Immature natural killer cell (primary cell): ENCODE measurements around the gene ZSCAN18. TPM values are rescaled to one million over a fixed set of nuclear protein-coding genes. Genes with fewer than 3 reads are reported as not detected.

ENCODE experiments used
- DNase-seq, 3 donors: peaks; one replicate each; pipeline ENCODE4 v3.0.0; 2022; ENCODE audit warnings: mixed read lengths in 1 of 3
- H3K27ac Mint-ChIP-seq, 6 donors: one replicate each; pipeline ENCODE4 v1.8.0; 2020; ENCODE audit warnings: mixed read lengths in 6 of 6, mild to moderate bottlenecking in 5 of 6, inconsistent platforms in 4 of 6, moderate library complexity in 3 of 6
- H3K27me3 Mint-ChIP-seq, 3 donors: one replicate each; pipeline ENCODE4 v1.8.0; 2020 to 2021; ENCODE audit warnings: low read depth in 3 of 3, mild to moderate bottlenecking in 3 of 3, mixed read lengths in 3 of 3, moderate library complexity in 3 of 3, inconsistent platforms in 1 of 3
- H3K36me3 Mint-ChIP-seq, 3 donors: one replicate each; pipeline ENCODE4 v1.8.0; 2020; ENCODE audit warnings: mixed read lengths in 3 of 3, inconsistent platforms in 2 of 3, mild to moderate bottlenecking in 2 of 3
- H3K4me1 Mint-ChIP-seq, 2 donors: one replicate each; pipeline ENCODE4 v1.8.0; 2020; ENCODE audit warnings: inconsistent platforms in 2 of 2, mild to moderate bottlenecking in 2 of 2, mixed read lengths in 2 of 2, moderate library complexity in 1 of 2
- H3K4me3 Mint-ChIP-seq, 5 donors: one replicate each; pipeline ENCODE4 v1.8.0; 2020; ENCODE audit warnings: mild to moderate bottlenecking in 5 of 5, mixed read lengths in 5 of 5, inconsistent platforms in 3 of 5, moderate library complexity in 3 of 5
- H3K9me3 Mint-ChIP-seq, 6 donors: one replicate each; pipeline ENCODE4 v1.8.0; 2020; ENCODE audit warnings: mild to moderate bottlenecking in 6 of 6, mixed read lengths in 6 of 6, inconsistent platforms in 4 of 6, moderate library complexity in 3 of 6
- polyA plus RNA-seq, 3 donors: library from polyadenylated mRNA; unstranded; fragments of 300-500 nt; fragmentation: Illumina TruSeq; gene quantifications; one replicate each; pipeline ENCODE4 v1.2.3, GENCODE V29; 2021

The ZSCAN18 gene
- polyA plus RNA-seq, 3 donors from 2014 or later: 2.9 to 23.5 (median 15.2) TPM

DNA sequence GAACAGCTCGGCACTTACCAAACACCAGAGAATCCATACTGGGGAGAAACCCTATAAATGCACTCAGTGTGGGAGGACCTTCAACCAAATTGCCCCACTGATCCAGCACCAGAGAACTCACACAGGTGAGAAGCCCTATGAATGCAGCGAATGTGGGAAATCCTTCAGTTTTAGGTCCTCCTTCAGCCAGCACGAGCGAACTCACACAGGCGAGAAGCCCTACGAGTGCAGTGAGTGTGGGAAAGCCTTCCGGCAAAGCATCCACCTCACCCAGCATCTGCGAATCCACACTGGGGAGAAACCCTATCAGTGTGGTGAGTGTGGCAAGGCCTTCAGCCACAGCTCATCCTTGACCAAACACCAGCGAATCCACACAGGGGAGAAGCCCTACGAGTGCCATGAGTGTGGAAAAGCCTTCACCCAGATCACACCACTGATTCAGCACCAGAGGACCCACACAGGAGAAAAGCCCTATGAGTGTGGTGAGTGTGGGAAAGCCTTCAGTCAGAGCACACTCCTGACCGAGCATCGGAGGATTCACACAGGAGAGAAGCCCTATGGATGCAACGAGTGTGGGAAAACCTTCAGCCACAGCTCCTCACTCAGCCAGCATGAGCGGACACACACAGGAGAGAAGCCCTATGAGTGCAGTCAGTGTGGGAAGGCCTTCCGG is 30.7 kb downstream of the ZSCAN18 start:
- H3K36me3 Mint-ChIP-seq: peaks cover 36 to 38% (median 37%) of the 10 kb centered on the region in 3 donors
- H3K9me3 Mint-ChIP-seq: peaks cover 42 to 82% (median 73%) of the 10 kb centered on the region in 6 donors
- H3K27me3 Mint-ChIP-seq: peaks cover 0 to 2% (median 0%) of the 10 kb centered on the region in 3 donors
- DNase-seq: no peak
- H3K4me1 Mint-ChIP-seq: no peaks in the 10 kb centered on the region
- H3K27ac Mint-ChIP-seq: no peak overlapping the region
- H3K4me3 Mint-ChIP-seq: no peak overlapping the region

- peaks cover 32 to 46% (median 40%) of the 10 kb centered on the region in 3 donors for H3K36me3 Mint-ChIP-seq
- no peak overlapping the region for H3K27ac Mint-ChIP-seq
- peaks cover 6 to 8% (median 6%) of the 10 kb centered on the region in 3 donors for H3K27me3 Mint-ChIP-seq
- peaks cover 36 to 70% (median 51%) of the 10 kb centered on the region in 6 donors for H3K9me3 Mint-ChIP-seq
- peak overlapping the region in 1 of 5 donors; percentile 30 for H3K4me3 Mint-ChIP-seq
- H3K4me1 Mint-ChIP-seq: peaks cover 4 to 8% of the 10 kb centered on the region in 2 donors
- DNase-seq: no peak
Observed at GRCh38 chr19:58063712-58064111, 34.3 kb downstream of the ZSCAN18 start.

GRCh38 chr19:58060231-58060630 is 37.8 kb downstream of the ZSCAN18 start:
- H3K4me1 Mint-ChIP-seq: peaks cover 11 to 13% of the 10 kb centered on the region in 2 donors
- peaks cover 7 to 14% (median 10%) of the 10 kb centered on the region in 3 donors for H3K27me3 Mint-ChIP-seq
- peak overlapping the region in 2 of 6 donors; percentile 55 to 65 for H3K27ac Mint-ChIP-seq
- peak overlapping the region; percentile 43 to 74 (median 59) for H3K4me3 Mint-ChIP-seq
- H3K36me3 Mint-ChIP-seq: peaks cover 12 to 26% (median 19%) of the 10 kb centered on the region in 3 donors
- no peak for DNase-seq
- peaks cover 18 to 53% (median 26%) of the 10 kb centered on the region in 6 donors for H3K9me3 Mint-ChIP-seq

GRCh38 chr19:58059671-58060078 is 38.4 kb downstream of the ZSCAN18 start:
- H3K36me3 Mint-ChIP-seq: peaks cover 17 to 23% (median 17%) of the 10 kb centered on the region in 3 donors
- H3K4me1 Mint-ChIP-seq: peaks cover 14 to 17% of the 10 kb centered on the region in 2 donors
- peak overlapping the region in 4 of 6 donors; percentile 57 to 93 (median 78) for H3K27ac Mint-ChIP-seq
- peak overlapping the region; percentile 59 to 91 (median 84) for H3K4me3 Mint-ChIP-seq
- H3K9me3 Mint-ChIP-seq: peaks cover 20 to 51% (median 25%) of the 10 kb centered on the region in 6 donors
- no peak for DNase-seq
- peaks cover 7 to 15% (median 10%) of the 10 kb centered on the region in 3 donors for H3K27me3 Mint-ChIP-seq

DNA sequence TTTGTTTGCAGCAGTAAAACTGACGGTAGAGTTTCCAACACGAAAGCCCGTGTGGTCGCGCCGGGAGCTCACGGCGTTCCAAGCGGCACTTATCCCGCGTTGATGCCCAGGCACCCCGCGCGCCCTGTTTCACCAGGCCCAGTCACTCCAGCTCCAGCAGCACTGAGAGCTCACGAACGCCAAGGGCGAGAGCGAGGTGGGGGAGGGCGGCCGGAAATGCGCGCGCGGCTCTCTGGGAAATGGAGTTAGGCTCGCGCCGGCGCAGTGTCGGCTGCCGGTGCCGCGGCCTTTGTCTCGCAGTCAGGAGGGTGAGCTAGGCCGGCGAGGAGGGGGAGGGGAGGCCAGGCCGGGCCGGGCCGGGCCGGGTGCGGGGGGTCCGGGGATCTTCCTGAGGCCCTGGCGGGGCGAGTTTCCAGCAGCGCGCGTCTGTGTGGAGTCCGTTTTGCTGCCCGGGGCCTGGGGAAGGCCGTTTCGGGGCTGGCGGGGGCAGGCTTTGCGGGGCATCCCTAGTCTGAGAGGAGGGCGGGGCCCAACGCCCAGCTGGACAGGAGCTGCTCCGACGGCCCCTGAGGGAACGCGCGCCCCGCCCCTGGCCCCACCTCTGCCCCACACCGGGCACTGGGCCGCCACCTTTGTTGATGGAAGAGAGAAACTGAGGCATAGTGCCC is 38.9 kb downstream of the ZSCAN18 start, which contains the start of gene ZNF135:
TSS of gene ZNF135 (plus strand) at position 280 of the 668 bp plus-strand sequence. CDS start 721 bp downstream, outside the sequence.
- H3K27ac Mint-ChIP-seq: peak within 1 kb of the TSS; percentile 65 to 93 (median 90)
- DNase-seq: peak; percentile 75 to 84 (median 78)
- H3K36me3 Mint-ChIP-seq: peaks cover 18 to 23% (median 18%) of the 10 kb centered on the region in 3 donors
- H3K9me3 Mint-ChIP-seq: peaks cover 20 to 53% (median 25%) of the 10 kb centered on the region in 6 donors
- peaks cover 14 to 20% of the 10 kb centered on the region in 2 donors for H3K4me1 Mint-ChIP-seq
- peak within 1 kb of the TSS; percentile 81 to 91 (median 86) for H3K4me3 Mint-ChIP-seq
- peaks cover 10 to 15% (median 10%) of the 10 kb centered on the region in 3 donors for H3K27me3 Mint-ChIP-seq

- peak overlapping the region in 4 of 6 donors; percentile 88 to 93 (median 92) for H3K27ac Mint-ChIP-seq
- DNase-seq: no peak
- H3K4me1 Mint-ChIP-seq: peaks cover 14 to 20% of the 10 kb centered on the region in 2 donors
- peak overlapping the region; percentile 81 to 91 (median 86) for H3K4me3 Mint-ChIP-seq
- H3K27me3 Mint-ChIP-seq: peaks cover 10 to 15% (median 10%) of the 10 kb centered on the region in 3 donors
- H3K36me3 Mint-ChIP-seq: peaks cover 13 to 16% (median 13%) of the 10 kb centered on the region in 3 donors
- H3K9me3 Mint-ChIP-seq: peaks cover 18 to 46% (median 23%) of the 10 kb centered on the region in 6 donors
Observed at GRCh38 chr19:58058467-58058866, 39.6 kb downstream of the ZSCAN18 start.

DNA sequence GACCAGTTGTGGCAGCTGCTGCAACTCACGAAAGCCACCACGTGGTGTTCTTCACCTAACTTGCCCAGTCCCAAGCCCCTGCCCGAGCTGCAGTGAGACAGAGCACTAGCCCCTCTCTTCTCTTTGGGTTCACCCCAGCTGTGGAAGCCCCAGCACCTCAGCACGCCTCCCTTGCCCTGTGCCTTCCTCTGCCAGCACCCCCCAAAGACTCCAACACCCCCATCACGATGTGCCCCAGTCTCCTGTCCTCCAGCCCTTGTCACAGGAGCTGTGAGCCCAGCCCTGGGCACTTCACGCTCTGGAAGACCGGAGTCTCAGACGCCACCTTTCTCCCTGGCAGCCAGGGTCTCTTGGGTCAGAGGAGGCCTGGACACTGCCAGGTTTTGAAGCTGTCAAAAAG is 41.2 kb downstream of the ZSCAN18 start:
- Mint-ChIP-seq H3K9me3 (peaks cover 18 to 40% (median 22%) of the 10 kb centered on the region in 6 donors), H3K4me3 (no peak overlapping the region)
- DNase-seq: no peak

GRCh38 chr19:58056261-58056660 is 41.8 kb downstream of the ZSCAN18 start:
- H3K36me3 Mint-ChIP-seq: peaks cover 11 to 12% (median 12%) of the 10 kb centered on the region in 3 donors
- H3K4me1 Mint-ChIP-seq: peaks cover 14 to 20% of the 10 kb centered on the region in 2 donors
- peaks cover 8 to 13% (median 10%) of the 10 kb centered on the region in 3 donors for H3K27me3 Mint-ChIP-seq
- H3K9me3 Mint-ChIP-seq: peaks cover 18 to 40% (median 22%) of the 10 kb centered on the region in 6 donors
- peak overlapping the region in 2 of 6 donors; percentile 15 to 24 for H3K27ac Mint-ChIP-seq
- no peak for DNase-seq
- H3K4me3 Mint-ChIP-seq: peak overlapping the region in 2 of 5 donors; percentile 24 to 82

More for the DNA sequence above, 41.2 kb downstream of the ZSCAN18 start:
- H3K36me3 Mint-ChIP-seq: peaks cover 12 to 13% (median 12%) of the 10 kb centered on the region in 3 donors
- H3K27me3 Mint-ChIP-seq: peaks cover 8 to 15% (median 10%) of the 10 kb centered on the region in 3 donors
- peak overlapping the region in 1 of 6 donors; percentile 53 for H3K27ac Mint-ChIP-seq
- peaks cover 14 to 20% of the 10 kb centered on the region in 2 donors for H3K4me1 Mint-ChIP-seq

DNA sequence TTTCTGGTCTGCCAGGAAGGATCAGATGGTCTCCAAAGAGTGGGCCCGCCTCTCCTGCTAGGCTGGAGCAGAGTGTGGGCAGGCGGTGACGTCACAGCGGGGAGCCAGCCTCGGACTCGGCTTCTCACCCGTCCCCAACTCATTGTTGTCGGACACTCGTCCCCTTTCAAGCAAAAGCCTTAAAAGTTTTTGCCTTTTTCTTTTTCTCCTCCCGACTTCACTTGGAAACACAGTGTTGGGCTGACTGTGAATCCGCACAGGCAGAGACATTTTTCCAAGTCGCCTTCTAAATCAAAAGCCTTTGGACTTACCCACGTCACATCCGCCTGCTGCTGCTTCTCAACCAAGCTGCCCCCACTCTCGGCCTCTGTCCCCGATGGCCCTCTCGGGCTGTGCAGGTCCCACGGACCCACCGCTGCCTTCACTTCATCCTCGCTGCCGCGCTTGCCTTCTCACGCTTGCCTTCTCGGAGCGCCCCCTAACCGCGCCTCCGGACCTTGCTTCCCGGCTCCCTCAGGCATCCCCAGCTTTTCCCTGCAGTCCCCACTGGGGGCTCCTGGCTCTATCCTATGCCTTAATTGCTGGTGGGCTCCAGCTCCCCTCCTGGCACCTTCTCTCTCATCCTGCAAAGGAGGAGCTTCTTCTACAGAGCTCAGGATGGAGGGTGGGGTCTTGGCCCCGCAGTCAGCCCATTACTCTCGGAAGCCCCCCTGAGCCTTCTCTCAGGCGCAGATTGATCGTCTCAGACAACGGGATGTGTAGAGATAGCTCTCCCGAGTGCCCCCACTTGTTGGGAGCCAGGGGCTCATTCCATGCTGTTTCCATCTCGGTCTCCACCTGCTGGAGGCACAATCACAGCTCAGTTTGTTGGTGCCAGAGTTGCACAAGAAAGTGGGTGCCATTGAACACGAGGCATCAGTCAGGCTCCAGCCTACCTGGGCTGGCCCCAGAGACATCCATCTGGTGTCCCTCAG is 42.8 kb downstream of the ZSCAN18 start:
- Mint-ChIP-seq H3K4me3 (peak overlapping the region; percentile 38 to 82 (median 68)), H3K4me1 (peaks cover 13 to 20% of the 10 kb centered on the region in 2 donors), H3K9me3 (peaks cover 17 to 44% (median 24%) of the 10 kb centered on the region in 6 donors), H3K27ac (peak overlapping the region in 5 of 6 donors; percentile 24 to 73 (median 62)), H3K36me3 (peaks cover 11 to 12% (median 12%) of the 10 kb centered on the region in 3 donors), H3K27me3 (peaks cover 10 to 12% (median 11%) of the 10 kb centered on the region in 3 donors)
- peak; percentile 4 to 13 (median 13) for DNase-seq

DNA sequence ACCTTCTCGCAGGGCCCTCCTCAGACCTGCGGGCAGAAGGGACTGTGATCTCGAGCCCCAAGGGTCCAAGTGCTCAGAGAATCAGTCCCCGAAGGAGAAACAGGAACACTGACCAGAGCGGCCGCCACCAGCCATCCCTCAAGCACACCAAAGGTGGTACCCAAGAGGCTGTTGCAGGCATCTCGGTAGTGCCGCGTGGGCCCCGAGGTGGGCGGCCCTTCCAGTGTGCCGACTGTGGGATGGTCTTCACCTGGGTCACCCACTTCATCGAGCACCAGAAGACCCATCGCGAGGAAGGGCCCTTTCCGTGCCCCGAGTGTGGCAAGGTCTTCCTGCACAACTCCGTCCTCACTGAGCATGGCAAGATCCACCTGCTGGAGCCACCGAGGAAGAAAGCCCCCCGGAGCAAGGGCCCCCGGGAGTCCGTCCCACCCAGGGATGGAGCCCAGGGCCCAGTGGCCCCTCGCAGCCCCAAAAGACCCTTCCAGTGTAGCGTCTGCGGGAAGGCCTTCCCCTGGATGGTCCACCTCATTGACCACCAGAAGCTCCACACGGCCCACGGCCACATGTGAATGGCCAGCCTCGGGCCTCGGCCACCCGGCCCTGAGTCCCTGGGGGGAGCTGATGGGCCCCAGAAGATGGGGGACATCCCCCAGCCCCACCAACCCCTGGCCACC is 44.4 kb downstream of the ZSCAN18 start:
- Mint-ChIP-seq H3K9me3 (peaks cover 17 to 55% (median 30%) of the 10 kb centered on the region in 6 donors), H3K27ac (no peak overlapping the region), H3K4me1 (peaks cover 5 to 15% of the 10 kb centered on the region in 2 donors), H3K27me3 (peaks cover 5 to 10% (median 5%) of the 10 kb centered on the region in 3 donors), H3K4me3 (no peak overlapping the region), H3K36me3 (peaks cover 8 to 16% (median 11%) of the 10 kb centered on the region in 3 donors)
- DNase-seq: no peak

DNA sequence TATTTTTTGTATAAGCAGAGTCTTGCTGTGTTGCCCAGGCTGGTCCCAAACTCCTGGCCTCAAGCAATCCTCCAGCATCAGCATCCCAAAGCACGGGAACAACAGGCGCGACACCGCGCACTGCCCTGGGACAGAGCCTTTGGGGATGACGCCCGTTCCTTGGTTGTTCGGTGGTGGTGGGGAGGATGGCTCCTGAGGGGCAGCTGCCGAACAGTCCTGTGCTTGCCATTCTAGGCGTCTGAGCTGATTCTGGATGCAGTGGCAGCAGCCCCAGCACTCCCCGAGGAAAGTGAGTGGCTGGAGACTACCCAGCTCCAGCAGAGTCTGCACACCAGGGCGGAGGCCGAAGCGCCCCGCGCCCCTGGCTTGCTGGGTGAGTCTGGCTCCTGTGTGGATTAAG is 45.8 kb downstream of the ZSCAN18 start:
- H3K9me3 Mint-ChIP-seq: peaks cover 15 to 55% (median 29%) of the 10 kb centered on the region in 6 donors
- H3K36me3 Mint-ChIP-seq: peaks cover 4 to 13% (median 8%) of the 10 kb centered on the region in 3 donors
- no peak overlapping the region for H3K4me3 Mint-ChIP-seq
- DNase-seq: no peak
- no peak overlapping the region for H3K27ac Mint-ChIP-seq
- peaks cover 3 to 8% (median 5%) of the 10 kb centered on the region in 3 donors for H3K27me3 Mint-ChIP-seq
- peaks cover 2 to 12% of the 10 kb centered on the region in 2 donors for H3K4me1 Mint-ChIP-seq

GRCh38 chr19:58047672-58048071 is 50.4 kb downstream of the ZSCAN18 start:
- Mint-ChIP-seq H3K9me3 (peaks cover 20 to 61% (median 36%) of the 10 kb centered on the region in 6 donors), H3K36me3 (peaks cover 0 to 9% (median 8%) of the 10 kb centered on the region in 3 donors), H3K27me3 (peaks cover 3 to 6% (median 5%) of the 10 kb centered on the region in 3 donors), H3K4me3 (no peak overlapping the region), H3K4me1 (no peaks in the 10 kb centered on the region), H3K27ac (no peak overlapping the region)
- DNase-seq: no peak
